ENCODE measurements around the gene PI4KB.
"Not testable (repeated sequence)": the region's sequence is repeated elsewhere in the genome, so short reads cannot be mapped to it uniquely, and the experiment has no call there.

Gene PI4KB

DNA sequence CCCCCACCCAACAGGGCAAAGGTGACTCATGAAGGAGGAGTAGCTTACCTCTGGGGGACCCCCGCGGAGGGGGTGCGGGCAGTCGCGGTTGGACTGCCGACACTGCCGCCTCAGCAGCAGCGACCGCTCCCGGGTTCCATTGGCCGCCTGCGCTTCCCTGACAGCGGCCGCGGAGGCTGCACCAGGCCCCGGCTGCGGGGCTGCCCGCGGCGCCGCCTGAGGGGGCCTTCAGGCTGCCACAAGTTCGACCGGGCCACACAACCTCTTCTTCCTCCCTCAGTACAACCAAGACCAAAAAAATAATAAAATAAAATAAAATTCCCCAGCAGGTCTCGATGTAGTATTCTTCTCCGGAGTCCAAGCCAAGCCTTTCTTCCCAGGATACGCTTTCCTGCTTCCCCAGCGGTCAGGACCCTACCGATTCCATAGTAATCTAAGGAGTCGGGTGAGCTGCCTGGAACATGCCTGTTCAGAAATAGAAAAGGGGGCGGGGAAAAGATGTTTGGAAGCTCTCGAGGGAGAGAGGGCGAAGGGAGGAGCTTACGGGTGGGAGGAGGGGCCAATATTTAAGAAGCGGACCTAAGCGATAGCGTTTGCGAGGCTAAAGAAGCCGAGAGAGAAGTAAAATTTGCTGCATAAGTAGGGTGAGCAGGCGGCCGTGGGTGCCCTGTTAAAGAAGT lies at the start of gene PI4KB:
TSS of gene PI4KB (minus strand) at position 194 of the 680 bp plus-strand sequence. CDS start 10,935 bp downstream, outside the sequence.
- peak; percentile 79 to 90 for DNase-seq (ENCODE audit: low read depth in 2 of 2)

DNA sequence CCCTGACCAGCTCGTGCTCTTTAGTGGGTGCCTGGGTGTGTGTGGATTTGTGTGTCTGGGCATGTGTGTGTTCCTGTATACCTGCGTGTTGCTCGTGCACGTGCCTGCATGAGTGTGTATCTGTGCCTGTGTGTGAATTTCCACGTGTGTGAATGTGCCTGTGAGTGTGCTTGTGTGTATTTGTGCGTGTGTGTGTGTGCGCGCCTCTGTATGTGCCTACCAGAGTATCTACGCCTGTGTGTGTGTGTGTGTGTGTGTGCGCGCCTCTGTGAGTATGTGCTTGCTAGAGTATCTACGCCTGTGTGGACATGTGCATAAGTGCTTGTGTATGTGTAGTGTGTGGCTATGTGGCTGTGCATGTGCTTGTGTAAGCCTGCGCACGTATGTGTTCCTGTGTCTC lies 46.0 kb upstream of the PI4KB start:
- DNase-seq (ENCODE audit: low read depth in 2 of 2), result no peak

DNA sequence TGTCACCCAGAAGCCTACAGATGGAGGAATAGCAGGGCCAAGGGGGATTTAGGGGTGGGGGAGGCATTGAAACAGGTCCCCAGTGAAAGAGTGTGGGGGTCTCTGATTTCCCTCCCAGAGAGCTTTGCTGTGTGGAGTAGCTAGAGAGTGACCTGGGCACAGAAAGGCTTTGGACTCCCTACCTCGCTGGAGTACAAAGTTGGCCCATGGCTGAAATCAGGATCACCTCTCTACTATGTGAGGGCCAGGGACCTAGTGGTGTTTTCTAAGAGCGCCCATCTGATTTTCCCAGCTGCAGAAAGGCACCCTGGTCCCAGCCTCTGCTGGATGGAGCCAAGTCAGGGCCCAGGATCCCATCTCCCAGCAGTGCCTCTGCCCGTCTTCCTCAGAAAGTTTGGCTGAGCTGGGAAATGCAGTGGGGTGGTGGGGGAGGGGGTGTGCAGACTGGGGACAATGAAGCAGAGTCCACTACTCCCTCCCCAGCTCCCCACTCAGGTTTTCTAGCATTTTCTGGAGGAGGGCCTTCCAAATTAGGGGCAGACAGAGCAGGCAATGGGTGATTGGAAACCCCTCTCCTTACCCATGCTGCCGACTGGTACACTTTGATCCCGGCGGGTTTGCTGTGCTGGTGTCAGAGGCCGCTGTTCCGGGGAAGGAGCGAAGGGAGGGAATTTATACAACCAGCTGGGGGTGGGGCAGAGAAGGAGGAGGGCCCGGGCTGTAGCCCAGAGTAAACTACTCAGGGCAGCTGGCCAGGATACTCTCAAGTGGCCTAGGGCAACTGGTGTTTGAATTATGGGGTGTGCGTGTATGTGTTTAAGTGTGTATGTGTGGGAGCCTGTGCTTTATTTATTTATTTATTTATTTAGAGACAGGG lies 45.1 kb upstream of the PI4KB start, which contains the start of gene SELENBP1:
TSS of gene SELENBP1 (minus strand) at position 648 of the 877 bp plus-strand sequence. CDS start at position 584, 64 bp downstream.
- DNase-seq (ENCODE audit: low read depth in 2 of 2), result no peak

DNA sequence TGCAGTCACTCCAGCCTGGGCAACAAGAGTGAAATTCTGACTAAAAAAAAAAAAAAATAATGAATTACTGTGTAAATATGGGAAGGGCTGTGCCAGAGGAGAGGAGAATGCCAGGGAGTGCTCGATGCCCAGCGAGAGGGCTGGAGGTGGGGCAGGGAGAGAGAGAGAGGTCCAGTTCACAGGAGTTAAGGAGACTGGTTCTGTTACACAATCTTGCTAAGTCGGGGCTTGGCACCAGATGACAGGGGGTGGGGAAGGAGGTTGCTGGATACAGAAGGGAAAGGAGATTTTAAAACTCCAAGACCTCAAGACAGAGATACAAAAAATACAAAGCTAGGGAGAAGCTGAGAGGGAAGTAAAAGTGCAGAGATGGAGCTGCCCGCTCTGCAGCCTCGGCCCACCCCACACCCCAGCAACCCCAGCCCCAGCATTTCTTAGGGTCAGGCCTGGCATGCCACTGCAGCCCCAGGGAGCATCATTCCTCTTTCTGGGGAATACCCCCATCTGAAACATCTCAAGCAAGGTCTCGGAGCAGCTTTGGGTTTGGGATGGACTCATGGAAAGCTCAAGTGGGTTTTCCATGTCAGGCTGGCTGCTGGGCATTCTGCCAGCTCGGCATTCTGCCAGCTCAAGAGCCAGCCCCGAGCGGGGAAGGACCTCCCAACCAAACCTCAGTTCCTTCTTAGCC lies 44.3 kb upstream of the PI4KB start:
- DNase-seq (ENCODE audit: low read depth in 2 of 2), result no peak

DNA sequence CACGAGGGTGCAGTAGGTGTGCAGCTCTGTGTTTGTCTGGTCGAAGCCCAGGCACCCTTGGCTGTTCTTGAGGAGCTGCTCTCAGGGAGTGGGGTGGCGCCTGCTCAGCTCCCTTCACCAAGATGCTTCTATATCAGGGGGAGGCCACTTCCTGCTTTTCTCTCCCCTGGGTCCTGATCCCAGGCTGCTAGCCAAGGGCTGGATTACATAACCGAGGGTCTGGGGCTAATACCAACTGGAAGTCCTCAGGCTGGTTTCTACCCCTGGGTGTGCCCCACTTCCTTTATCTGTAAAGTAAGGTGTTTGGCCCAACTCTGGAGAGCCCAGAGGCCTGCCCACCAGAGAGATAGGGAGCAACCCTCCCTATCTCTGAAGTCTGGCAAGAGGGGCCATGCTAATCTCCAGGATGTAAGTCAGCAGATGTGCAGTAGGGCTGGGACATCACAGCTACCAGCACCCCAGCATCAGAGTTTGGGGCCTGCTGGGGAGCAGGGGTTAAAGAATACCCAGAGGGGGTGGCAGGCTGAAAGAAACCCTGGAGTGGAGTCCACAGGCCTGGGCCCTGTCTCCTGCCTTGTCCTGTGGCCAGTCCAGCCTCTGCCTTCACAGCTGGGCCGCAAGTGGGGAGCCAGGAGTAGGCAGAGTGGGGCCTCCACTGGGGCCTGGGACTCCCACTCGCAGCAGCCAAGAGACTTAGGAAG lies 43.1 kb upstream of the PI4KB start:
- DNase-seq (ENCODE audit: low read depth in 2 of 2), result no peak

DNA sequence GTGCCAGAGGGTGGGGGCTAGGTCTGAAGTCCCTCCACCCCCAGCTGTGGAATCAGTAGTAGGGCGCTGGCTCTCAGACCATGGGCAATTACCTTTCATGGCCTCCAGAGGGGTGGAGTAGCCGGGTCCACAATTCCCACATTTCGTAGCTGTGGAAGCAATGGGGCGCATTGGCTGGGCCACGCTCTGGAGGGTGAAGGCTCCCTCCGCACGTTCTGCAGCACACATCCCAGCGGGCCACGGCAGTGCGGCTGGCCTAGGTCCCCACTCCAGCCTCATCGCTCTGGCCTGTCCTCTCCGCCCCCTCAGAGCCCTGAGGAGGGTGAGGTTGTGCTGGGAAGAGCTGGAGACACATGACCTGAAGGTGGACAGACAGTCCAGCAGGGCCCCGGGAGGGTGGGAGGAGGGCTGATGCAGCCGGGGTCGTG lies 42.4 kb upstream of the PI4KB start:
- no peak for DNase-seq (ENCODE audit: low read depth in 2 of 2)

DNA sequence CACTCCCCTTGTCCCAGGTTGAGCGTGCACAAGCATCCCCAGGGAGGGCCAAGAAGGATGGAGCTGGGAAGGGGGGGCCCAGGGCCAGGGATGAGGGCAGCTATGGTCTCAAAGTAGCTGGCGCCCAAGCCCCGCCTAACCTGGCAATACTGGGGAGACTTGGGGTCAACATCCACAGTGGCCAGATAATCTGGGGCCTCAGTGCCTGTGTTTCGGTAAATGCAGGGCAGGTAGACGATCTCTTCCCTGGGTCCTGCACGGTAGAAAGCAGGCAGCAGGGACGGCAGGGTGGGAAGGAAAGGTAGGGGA lies 42.0 kb upstream of the PI4KB start:
- DNase-seq (ENCODE audit: low read depth in 2 of 2), result no peak

DNA sequence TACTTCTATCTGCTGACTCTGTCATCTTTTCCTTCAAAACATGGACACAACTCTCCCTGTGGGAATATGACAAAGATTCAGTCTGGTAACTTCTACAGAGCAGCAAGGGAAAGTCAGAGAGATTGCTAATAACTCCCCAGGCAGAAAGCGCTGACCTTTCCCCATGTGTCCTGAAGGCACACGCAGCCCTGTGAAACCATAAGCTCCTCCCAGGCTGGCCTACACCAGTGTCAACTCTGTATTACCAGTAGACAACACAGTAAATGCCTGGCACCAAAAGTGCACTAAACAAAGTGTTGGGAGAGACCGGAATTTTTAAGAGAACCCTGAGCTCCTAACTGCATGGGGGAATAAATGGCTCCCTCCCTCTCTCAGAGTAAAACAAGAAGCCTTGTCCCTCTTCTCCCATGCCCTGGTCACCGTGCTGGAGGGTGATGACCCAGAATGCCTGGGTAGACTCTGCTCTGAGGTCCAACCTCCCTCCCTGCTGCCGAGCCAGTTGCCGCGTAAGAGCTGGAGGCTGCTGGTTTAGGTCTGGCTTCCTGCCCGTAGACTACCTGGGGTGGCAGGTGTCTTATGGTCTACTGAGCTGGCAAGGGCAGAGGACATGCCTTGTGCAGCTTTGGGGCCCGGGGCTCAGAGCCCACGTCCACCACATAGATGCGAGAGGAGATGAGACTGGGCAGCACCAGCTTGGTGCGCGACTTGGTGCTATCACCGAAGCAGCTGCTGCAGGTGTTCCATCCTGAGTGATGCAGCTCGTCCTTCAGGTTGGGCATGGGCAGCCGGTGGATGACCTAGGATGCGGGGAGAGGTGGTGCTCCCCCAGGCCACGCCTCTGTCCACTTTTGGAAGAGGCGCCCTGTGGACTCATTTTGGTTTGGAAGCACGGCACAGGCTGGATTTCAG lies 41.4 kb upstream of the PI4KB start:
- DNase-seq (ENCODE audit: low read depth in 2 of 2), result no peak

DNA sequence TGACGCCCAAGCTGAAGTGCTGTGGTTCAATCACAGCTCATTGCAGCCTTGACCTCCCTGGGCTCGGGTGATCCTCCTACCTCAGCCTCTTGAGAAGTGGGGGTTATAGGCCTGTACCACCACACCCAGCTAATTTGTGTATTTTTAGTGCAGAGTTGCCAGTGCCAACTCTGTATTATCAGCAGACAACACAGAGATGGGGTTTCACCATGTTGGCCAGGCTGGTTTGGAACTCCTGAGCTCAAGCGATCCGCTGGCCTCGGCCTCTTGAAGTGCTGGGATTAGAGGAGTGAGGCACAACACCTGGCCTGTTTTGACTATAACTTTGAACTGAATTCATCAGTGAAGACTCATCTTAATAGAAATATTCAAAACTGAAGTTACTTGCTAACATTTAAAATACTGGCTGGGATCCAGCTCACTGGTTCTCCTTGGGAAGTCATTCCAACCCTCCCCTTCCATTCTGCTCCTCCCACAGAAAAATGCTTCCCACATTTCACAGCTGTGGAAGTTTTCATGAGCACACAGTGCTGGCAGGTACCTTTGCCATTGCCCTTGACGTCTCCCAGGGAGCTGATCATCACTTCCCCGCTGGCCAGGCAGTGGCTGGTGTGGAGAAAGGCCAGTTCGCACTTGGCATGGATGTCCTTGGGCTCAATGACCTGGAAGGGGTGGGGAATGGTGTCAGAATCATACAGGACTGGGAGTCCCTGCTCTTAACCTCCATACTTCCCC lies 40.6 kb upstream of the PI4KB start:
- DNase-seq (ENCODE audit: low read depth in 2 of 2), result no peak

DNA sequence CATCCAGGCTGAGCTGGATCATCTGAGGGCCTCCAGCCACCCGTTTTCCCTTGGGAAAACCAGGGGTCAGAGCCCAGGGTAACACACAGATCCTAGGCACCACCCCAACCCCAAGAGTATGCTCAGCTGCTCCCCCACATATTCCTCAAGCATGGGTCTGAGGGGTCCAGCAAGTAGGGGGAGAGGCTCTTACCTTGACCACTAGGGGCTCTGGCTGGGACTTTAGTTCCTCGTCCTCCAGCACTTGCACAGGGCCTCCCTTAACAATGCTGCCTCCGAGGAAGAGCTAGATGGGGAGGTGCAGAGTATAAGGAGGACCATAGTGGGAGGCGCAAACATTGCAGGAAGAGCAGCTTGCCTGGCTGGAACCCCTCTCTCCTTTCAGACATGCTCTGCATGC lies 37.8 kb upstream of the PI4KB start:
- no peak for DNase-seq (ENCODE audit: low read depth in 2 of 2)

DNA sequence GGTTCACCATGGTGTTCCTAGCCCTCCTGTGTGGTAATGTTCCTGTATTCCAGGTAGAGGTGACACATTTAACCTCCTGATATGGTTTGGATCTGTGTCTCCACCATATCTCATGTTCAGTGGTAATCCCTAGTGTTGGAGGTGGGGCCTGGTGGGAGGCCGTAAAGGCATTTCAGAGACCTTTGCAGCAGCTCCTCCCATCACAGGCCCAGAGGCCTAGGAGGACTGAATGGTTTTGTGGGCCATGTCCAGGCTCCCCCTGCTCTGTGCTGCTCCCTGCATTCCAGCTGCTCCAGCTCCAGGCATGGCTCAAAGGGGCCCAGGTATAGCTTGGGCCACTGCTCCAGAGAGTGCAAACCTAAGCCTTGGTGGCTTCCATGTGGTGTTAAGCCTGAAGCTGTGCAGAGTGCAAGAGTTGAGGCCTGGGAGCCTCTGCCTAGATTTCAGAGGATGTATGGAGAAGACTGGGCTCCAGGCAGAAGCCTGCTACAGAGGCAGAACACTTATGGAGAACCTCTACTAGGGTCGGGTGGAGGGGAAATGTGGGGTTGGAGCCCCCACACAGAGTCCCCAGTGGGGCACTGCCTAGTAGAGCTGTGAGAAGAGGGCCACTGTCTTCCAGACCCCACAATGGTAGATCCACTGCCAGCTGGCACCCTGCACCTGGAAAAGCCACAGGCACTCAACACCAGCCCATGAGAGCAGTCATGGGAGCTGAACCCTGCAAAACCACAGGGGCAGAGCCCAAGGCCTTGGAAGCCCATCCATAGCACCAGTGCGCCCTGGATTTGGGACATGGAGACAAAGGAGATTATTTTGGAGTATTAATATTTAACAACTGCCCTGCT lies 35.3 kb upstream of the PI4KB start:
- DNase-seq (ENCODE audit: low read depth in 2 of 2), result no peak

DNA sequence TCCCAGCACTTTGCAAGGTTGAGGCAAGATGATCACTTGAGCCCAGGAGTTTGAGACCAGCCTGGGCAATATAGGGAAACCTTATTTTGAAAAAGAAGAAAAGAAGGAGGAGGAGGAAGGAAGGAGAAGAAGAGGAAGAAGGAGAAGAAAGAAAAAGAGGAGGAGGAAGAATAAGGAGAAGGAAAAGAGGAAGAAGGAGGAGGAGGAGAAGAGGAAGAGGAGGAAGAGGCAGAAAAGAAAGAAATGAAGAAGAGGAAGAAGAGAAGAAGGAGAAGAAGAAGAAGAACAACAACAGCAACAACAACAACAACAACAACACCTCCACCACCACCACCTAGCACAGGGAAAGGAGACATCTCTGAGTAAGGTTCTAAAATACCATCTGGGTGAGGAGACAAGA lies 34.7 kb upstream of the PI4KB start:
- no peak for DNase-seq (ENCODE audit: low read depth in 2 of 2)

DNA sequence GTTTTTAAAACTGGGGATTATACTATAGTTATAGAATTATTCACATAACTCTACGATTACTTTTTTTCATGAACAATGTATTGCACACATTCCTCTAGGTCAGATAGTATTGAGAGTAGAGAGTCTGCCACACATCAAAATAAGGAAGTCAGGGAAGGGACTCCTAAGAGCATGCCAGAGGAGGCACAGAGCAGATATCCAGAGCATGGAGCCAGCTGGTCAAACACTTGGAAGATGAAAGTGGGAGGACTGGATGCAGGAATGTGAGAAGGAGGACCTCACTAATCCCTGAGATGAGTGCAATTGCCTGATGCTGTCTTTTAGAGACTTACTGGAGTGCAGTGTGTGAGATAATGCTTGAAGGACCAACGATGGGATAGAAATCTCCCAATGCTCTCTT lies 29.5 kb upstream of the PI4KB start:
- DNase-seq (ENCODE audit: low read depth in 2 of 2), result no peak

DNA sequence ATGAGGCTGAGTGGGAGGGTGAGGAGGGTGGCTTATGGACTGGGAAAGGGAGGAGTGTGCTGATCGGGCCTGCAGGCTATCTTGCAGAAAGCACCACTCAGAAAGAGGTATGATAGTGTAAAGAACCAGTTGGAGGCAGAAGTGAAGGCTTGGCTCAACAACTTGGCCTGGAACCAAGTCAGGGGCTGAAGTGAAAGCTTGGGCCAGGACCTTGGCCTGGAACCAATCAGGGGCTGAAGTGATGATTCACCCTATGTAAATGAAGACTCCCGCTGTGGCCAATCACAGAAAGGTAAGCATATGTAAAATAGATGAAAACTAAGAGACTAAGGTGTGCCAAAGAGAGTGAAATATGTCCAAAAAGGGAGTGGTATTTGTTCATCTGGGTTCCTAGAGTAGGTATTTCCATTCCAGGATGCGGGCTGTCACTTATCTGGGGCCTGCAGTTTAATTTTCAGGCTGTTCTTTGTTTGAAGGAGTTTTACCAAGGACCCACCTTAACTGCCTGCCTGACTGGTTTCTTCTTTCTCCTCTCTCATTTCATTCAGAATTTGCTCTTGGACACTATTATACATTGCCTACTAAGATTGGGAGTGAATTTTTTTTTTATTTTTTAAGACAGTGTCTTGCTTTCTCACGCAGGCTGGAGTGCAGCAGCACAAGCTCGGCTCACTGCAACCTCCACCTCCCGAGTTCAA lies 25.0 kb upstream of the PI4KB start:
- DNase-seq (ENCODE audit: low read depth in 2 of 2), result no peak

DNA sequence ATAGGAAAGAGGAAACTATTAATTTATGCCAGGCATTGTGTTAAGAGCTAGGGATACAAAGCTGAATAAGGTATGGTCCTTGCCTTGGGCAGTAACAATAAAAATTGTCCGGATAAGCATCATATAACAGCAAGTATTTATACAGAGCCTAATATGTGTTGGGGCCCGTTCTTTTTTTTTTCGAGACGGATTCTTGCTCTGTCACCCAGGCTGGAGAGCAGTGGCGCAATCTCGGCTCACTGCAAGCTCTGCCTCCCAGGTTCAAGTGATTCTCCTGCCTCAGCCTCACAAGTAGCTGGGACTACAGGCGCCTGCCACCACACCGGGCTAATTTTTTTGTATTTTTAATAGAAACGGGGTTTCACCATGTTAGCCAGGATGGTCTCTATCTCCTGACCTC lies 23.1 kb upstream of the PI4KB start:
- DNase-seq (ENCODE audit: low read depth in 2 of 2), result not testable (repeated sequence)

DNA sequence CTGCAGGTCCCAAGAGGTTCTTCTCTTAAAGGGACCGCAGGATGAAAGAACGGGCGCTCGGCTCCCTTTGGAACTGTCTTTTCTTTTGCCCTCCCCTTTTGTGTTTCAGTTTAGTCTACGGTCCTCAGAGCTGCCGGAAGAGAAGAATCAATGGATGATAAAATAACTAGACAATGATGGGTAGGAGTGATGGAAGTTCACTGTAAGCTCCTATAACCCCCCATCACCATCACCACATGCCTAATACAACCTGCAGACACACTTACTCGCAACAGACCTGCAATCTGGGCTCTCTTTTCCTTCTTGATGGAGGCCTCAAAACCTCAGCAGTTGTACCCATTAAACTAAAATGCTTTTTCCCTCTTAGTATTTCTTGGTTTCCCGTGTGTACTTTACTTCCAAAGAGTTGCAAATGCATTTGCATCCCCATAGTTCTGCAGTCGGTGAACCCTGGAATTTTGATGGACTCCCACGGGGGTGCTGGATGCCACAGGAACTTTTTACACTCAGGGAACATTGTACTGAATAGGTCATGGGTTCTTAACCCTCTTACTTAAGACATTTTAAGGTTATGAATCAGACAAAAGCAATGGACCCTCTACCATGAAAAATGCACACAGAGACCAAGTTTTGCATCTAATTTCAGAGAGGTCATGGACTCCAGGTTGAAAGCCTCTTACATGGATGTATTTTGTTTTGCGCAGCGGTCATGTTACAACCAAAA lies 20.5 kb upstream of the PI4KB start:
- DNase-seq (ENCODE audit: low read depth in 2 of 2), result no peak

DNA sequence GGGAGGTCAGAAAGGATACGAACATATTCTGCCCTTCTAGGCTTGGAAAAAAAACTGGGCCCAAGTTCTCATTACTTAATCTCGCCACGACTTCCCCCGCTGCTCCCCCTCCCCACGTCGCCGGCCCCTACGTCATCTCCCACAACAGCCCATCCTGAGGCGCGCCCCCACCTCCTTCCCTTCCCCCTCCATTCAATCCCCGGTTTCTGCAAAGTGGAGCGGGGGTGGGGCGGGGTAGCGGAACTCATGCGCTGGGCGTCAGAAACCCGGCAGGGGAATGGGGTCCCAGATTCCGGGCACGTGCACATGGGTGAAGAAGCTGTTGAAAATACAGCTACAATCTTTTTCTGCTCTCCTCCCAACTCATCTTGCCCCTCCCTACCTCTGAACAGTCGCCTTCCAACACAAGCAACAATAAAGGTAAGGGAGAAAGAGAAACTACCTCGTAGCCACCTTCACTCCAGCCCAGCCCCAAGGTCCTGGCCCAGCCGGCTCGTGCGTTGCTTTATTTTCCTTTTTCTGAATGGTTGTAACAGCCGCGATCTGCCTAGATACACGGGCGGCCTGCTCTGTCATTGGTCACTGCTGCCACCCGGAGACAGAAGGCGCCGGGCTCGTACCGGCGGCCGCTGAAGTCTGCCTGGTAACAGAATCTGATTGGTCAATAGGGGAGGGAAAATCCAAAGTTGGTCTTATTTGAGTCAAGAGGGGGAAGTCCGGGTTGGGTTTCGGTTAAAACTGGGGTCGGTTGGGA lies 19.7 kb upstream of the PI4KB start, which contains the start of gene RFX5:
TSS of gene RFX5 (minus strand) at position 484 of the 754 bp plus-strand sequence. CDS start 932 bp downstream, outside the sequence.
- DNase-seq (ENCODE audit: low read depth in 2 of 2), result peak; percentile 89 to 92
